H1 (cell line): ENCODE data around the gene CCDC88C.

Experiments used
- BRCA1 ChIP-seq: IDR thresholded peaks from 2 replicates; pipeline ENCODE4 v1.6.1; 2012; ENCODE audit warnings: low read depth, low read length, improper control_type of control experiment
- CHD2 ChIP-seq: IDR thresholded peaks from 2 replicates; pipeline ENCODE4 v1.6.1; 2012; ENCODE audit warnings: low read length, improper control_type of control experiment
- CTCF ChIP-seq, 3 experiments: IDR thresholded peaks; 1 replicate in 2 of 3; 2 replicates in 1 of 3; pipeline versions ENCODE4 v1.5.1 to v1.6.1; 2011; ENCODE audit warnings: low read length in 3 of 3, mild to moderate bottlenecking in 3 of 3, inconsistent platforms in 2 of 3, low read depth in 1 of 3, moderate library complexity in 1 of 3; ENCODE audit not compliant: insufficient read depth in 1 of 3; ENCODE audit errors: control extremely low read depth in 1 of 3
- EP300 ChIP-seq, 2 experiments: IDR thresholded peaks; 1 replicate in 1 of 2; 2 replicates in 1 of 2; pipeline ENCODE4 v1.6.1; 2011 to 2012; ENCODE audit warnings: low read depth in 2 of 2, low read length in 2 of 2, mild to moderate bottlenecking in 2 of 2, borderline replicate concordance in 1 of 2, inconsistent platforms in 1 of 2, moderate library complexity in 1 of 2
- GABPA ChIP-seq: IDR thresholded peaks from 2 replicates; pipeline ENCODE4 v1.6.1; 2011; ENCODE audit warnings: mild to moderate bottlenecking, low read length, moderate library complexity, borderline replicate concordance; ENCODE audit not compliant: insufficient read depth
- JUN ChIP-seq: IDR thresholded peaks from 2 replicates; pipeline ENCODE4 v1.6.1; 2011; ENCODE audit warnings: low read depth, mild to moderate bottlenecking, improper control_type of control experiment, low read length
- MAFK ChIP-seq: IDR thresholded peaks from 2 replicates; pipeline ENCODE4 v1.6.1; 2012; ENCODE audit warnings: low read depth, mild to moderate bottlenecking, improper control_type of control experiment, low read length
- POLR2A ChIP-seq, 2 experiments: IDR thresholded peaks; 1 replicate in 1 of 2; 2 replicates in 1 of 2; pipeline ENCODE4 v1.6.1; 2011; ENCODE audit warnings: low read depth in 2 of 2, low read length in 2 of 2, mild to moderate bottlenecking in 2 of 2; ENCODE audit errors: control extremely low read depth in 1 of 2
- SIN3A ChIP-seq, 2 experiments: IDR thresholded peaks in 1 of 2; conservative IDR thresholded peaks in 1 of 2; 2 replicates each; pipeline ENCODE4 v1.6.1; 2011 to 2012; ENCODE audit warnings: low read length in 2 of 2, improper control_type of control experiment in 1 of 2, low read depth in 1 of 2, mild to moderate bottlenecking in 1 of 2
- TEAD4 ChIP-seq: IDR thresholded peaks from 2 replicates; pipeline ENCODE4 v1.6.1; 2012; ENCODE audit warnings: low read depth, low read length, inconsistent platforms, mixed read lengths
- ZNF274 ChIP-seq: IDR thresholded peaks from 2 replicates; pipeline ENCODE4 v1.7.0; 2012; ENCODE audit warnings: low read length, borderline replicate concordance; ENCODE audit errors: extremely low read depth

- no peak for TF ChIP-seq MAFK
- TF ChIP-seq TEAD4, result no peak
- TF ChIP-seq CTCF (IDR thresholded peaks at IDR 0.05; ENCODE audit: control extremely low read depth in 1 of 3, insufficient read depth in 1 of 3, low read depth in 1 of 3, low read length in 3 of 3), result no peak
- TF ChIP-seq SIN3A (conservative IDR thresholded peaks at IDR 0.05 in 1 of 2, IDR thresholded peaks at IDR 0.05 in 1 of 2; ENCODE audit: low read depth in 1 of 2, low read length in 2 of 2), result no peak
- no peak for TF ChIP-seq JUN
- no peak for TF ChIP-seq ZNF274
- no peak for TF ChIP-seq BRCA1
- TF ChIP-seq POLR2A (IDR thresholded peaks at IDR 0.05; ENCODE audit: control extremely low read depth in 1 of 2, low read depth in 2 of 2, low read length in 2 of 2), result no peak
- TF ChIP-seq EP300 (IDR thresholded peaks at IDR 0.05; ENCODE audit: borderline replicate concordance in 1 of 2, low read depth in 2 of 2, low read length in 2 of 2), result no peak
- no peak for TF ChIP-seq GABPA
- no peak for TF ChIP-seq CHD2
Observed at GRCh38 chr14:91295276-91295845, 122.3 kb downstream of the CCDC88C start.
